WTC11 (cell line): ENCODE results near the gene TMTC3. TPM values are rescaled to one million over a fixed set of nuclear protein-coding genes. Genes with fewer than 3 reads are reported as not detected.

Source experiments
- ATAC-seq: fragments of 200-7000 bp; cut with Tn5 transposase; 2 replicates; pipeline ENCODE4 v1.10.0; 2021; ENCODE audit warnings: mild to moderate bottlenecking, moderate library complexity
- CTCF ChIA-PET: fragments of 300-600 bp; sonication (Branson Sonifier 250); formaldehyde crosslinking; loops from one replicate; lab custom pipeline; 2021; ENCODE audit warnings: antibody characterized with exemption; lab: Charles Lee
- POLR2A ChIA-PET: fragments of 350-600 bp; sonication (Branson Sonifier 250); formaldehyde crosslinking; loops from one replicate; lab custom pipeline; 2021; ENCODE audit warnings: antibody characterized with exemption; lab: Charles Lee
- DNase-seq: peaks from one replicate; pipeline ENCODE4 v3.0.0; 2021; ENCODE audit warnings: low spot score
- H3K27ac Mint-ChIP-seq: 2 replicates; pipeline ENCODE4 v1.8.0; 2021; ENCODE audit warnings: mixed read lengths
- H3K27me3 Mint-ChIP-seq: 2 replicates; pipeline ENCODE4 v1.8.0; 2021; ENCODE audit warnings: low read depth, mild to moderate bottlenecking, moderate library complexity, mixed read lengths
- H3K36me3 Mint-ChIP-seq: 2 replicates; pipeline ENCODE4 v1.8.0; 2021; ENCODE audit warnings: mixed read lengths
- H3K4me1 Mint-ChIP-seq: 2 replicates; pipeline ENCODE4 v1.8.0; 2022; ENCODE audit warnings: mixed read lengths
- H3K4me3 Mint-ChIP-seq: 2 replicates; pipeline ENCODE4 v1.8.0; 2021; ENCODE audit warnings: mild to moderate bottlenecking, moderate library complexity, mixed read lengths
- H3K9me3 Mint-ChIP-seq: 2 replicates; pipeline ENCODE4 v1.8.0; 2021; ENCODE audit warnings: mixed read lengths
- ARID4B ChIP-seq: sonication (generic); formaldehyde crosslinking; IDR thresholded peaks from 2 replicates; pipeline ENCODE4 v1.8.0; 2023; ENCODE audit warnings: missing genetic modification reagents, mild to moderate bottlenecking, borderline replicate concordance
- ATF1 ChIP-seq: sonication (generic); formaldehyde crosslinking; IDR thresholded peaks from 2 replicates; pipeline ENCODE4 v1.8.1; 2023; ENCODE audit warnings: mild to moderate bottlenecking, moderate library complexity, missing genetic modification reagents
- ATF3 ChIP-seq: sonication (generic); formaldehyde crosslinking; conservative IDR thresholded peaks from 2 replicates; pipeline ENCODE4 v1.8.1; 2022; ENCODE audit warnings: mild to moderate bottlenecking, missing genetic modification reagents
- ELF4 ChIP-seq: sonication (generic); formaldehyde crosslinking; IDR thresholded peaks from 2 replicates; pipeline ENCODE4 v1.8.1; 2022; ENCODE audit warnings: low read depth, mild to moderate bottlenecking, moderate library complexity, missing genetic modification reagents
- FOXJ3 ChIP-seq: sonication (generic); formaldehyde crosslinking; IDR thresholded peaks from 2 replicates; pipeline ENCODE4 v1.9.0; 2021; ENCODE audit warnings: missing genetic modification reagents, mild to moderate bottlenecking, borderline replicate concordance
- MXD4 ChIP-seq: fragments of 250-450 bp; sonication (Bioruptor Pico); IDR thresholded peaks from 2 replicates; pipeline ENCODE4 v1.8.0; 2021; ENCODE audit warnings: mild to moderate bottlenecking, moderate library complexity, borderline replicate concordance
- SMAD4 ChIP-seq: sonication (generic); formaldehyde crosslinking; IDR thresholded peaks from 2 replicates; pipeline ENCODE4 v1.8.0; 2022; ENCODE audit warnings: mild to moderate bottlenecking, missing genetic modification reagents
- TCF7 ChIP-seq: sonication (generic); formaldehyde crosslinking; IDR thresholded peaks from 2 replicates; pipeline ENCODE4 v1.8.0; 2022; ENCODE audit warnings: mild to moderate bottlenecking, low read depth, missing genetic modification reagents, moderate library complexity
- ZNF532 ChIP-seq: fragments of 250-450 bp; sonication (Bioruptor Pico); IDR thresholded peaks from 2 replicates; pipeline ENCODE4 v1.9.0; 2021; ENCODE audit warnings: mild to moderate bottlenecking, borderline replicate concordance
- total RNA-seq: library from RNA; stranded (reverse); gene quantifications from 3 replicates; pipeline ENCODE4 v1.2.3, GENCODE V29; 2021
- TF ChIP-seq, protein P1 (sequence below): sonication (generic); formaldehyde crosslinking; IDR thresholded peaks from 2 replicates; pipeline ENCODE4 v1.8.1; 2022; ENCODE audit warnings: mild to moderate bottlenecking, moderate library complexity, missing genetic modification reagents
- TF ChIP-seq, protein P2 (sequence below): fragments of 250-450 bp; sonication (Bioruptor Pico); IDR thresholded peaks from 2 replicates; pipeline ENCODE4 v2.1.2; 2022; ENCODE audit warnings: mild to moderate bottlenecking, moderate library complexity

Gene TMTC3
- total RNA-seq, 1 experiment from 2014 or later, result 38.8 TPM

DNA sequence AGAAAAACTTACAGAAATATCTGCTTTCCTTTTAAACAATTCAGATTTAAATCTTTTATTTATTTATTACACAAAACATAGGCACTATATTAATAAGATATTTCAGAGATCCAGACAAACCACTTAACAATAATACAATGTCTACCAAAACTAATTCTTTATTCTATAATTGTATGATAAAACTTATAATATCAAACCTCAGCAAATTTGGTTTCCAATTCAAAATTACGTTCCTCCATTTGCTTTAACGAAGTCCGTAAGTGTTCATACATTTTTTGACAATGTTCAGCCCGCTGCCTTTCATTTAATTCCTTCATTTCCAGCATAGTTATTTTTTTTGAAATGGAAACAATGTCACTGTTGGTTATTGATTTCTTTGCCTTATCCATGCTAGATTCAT, 48.5 kb upstream of the TMTC3 start (continued):
- TF ChIP-seq FOXJ3 (CRISPR knock-in tag), result no peak
- TF ChIP-seq ZNF532 (CRISPR knock-in tag), result no peak

GRCh38 chr12:88108021-88108420, 34.1 kb upstream of the TMTC3 start:
- peaks cover 9% of the 10 kb centered on the region; the same call in 1 of the 2 replicates for H3K36me3 Mint-ChIP-seq
- H3K4me1 Mint-ChIP-seq, result no peaks in the 10 kb centered on the region

More at GRCh38 chr12:88108021-88108420, 34.1 kb upstream of the TMTC3 start:
- no peaks in the 10 kb centered on the region for H3K9me3 Mint-ChIP-seq
- H3K4me3 Mint-ChIP-seq, result no peak overlapping the region
- ChIA-PET CTCF (no interaction called here), POLR2A (no interaction called here)
- H3K27ac Mint-ChIP-seq, result no peak overlapping the region
- ATAC-seq, result no peak
- TF ChIP-seq ATF1 (CRISPR knock-in tag) (no peak), ATF3 (CRISPR knock-in tag) (no peak), TCF7 (CRISPR knock-in tag) (no peak), ELF4 (CRISPR knock-in tag) (no peak), ARID4B (CRISPR knock-in tag) (no peak), SMAD4 (no peak), MXD4 (CRISPR knock-in tag) (no peak)
- TF ChIP-seq, protein P1, sequence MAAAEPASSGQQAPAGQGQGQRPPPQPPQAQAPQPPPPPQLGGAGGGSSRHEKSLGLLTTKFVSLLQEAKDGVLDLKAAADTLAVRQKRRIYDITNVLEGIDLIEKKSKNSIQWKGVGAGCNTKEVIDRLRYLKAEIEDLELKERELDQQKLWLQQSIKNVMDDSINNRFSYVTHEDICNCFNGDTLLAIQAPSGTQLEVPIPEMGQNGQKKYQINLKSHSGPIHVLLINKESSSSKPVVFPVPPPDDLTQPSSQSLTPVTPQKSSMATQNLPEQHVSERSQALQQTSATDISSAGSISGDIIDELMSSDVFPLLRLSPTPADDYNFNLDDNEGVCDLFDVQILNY (CRISPR knock-in tag), result no peak
- TF ChIP-seq, protein P2, sequence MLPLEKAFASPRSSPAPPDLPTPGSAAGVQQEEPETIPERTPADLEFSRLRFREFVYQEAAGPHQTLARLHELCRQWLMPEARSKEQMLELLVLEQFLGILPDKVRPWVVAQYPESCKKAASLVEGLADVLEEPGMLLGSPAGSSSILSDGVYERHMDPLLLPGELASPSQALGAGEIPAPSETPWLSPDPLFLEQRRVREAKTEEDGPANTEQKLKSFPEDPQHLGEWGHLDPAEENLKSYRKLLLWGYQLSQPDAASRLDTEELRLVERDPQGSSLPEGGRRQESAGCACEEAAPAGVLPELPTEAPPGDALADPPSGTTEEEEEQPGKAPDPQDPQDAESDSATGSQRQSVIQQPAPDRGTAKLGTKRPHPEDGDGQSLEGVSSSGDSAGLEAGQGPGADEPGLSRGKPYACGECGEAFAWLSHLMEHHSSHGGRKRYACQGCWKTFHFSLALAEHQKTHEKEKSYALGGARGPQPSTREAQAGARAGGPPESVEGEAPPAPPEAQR (CRISPR knock-in tag), result no peak
- DNase-seq, result no peak
- H3K27me3 Mint-ChIP-seq, result no peaks in the 10 kb centered on the region
